HG02970 (cell line): ENCODE measurements around the gene GMPR.
A peak's percentile ranks its signal among the peaks of the same experiment; 100 is the strongest.

Experiments
- ATAC-seq: cut with Tn5 transposase; IDR thresholded peaks from one replicate; pipeline ENCODE4 v1.9.1; 2021; ENCODE audit warnings: mild to moderate bottlenecking, moderate library complexity, moderate number of reproducible peaks; ENCODE audit not compliant: unreplicated experiment, low FRiP score

The GMPR gene

GRCh38 chr6:16295060-16295459 is 56.7 kb downstream of the GMPR start:
- no peak for ATAC-seq

- ATAC-seq: no peak
Observed at GRCh38 chr6:16295471-16295870, 57.1 kb downstream of the GMPR start.

- ATAC-seq: no peak
Observed at GRCh38 chr6:16296061-16296670, 57.8 kb downstream of the GMPR start.

- no peak for ATAC-seq
Observed at GRCh38 chr6:16299861-16300260, 61.5 kb downstream of the GMPR start.

- no peak for ATAC-seq
Observed at GRCh38 chr6:16301511-16301910, 63.1 kb downstream of the GMPR start.

GRCh38 chr6:16302721-16303552 is 64.5 kb downstream of the GMPR start:
- ATAC-seq: no peak

GRCh38 chr6:16305246-16305725 is 66.9 kb downstream of the GMPR start:
- peak; percentile 63 for ATAC-seq

- ATAC-seq: no peak
Observed at GRCh38 chr6:16305788-16306187, 67.4 kb downstream of the GMPR start.

GRCh38 chr6:16306334-16306733 is 67.9 kb downstream of the GMPR start:
- no peak for ATAC-seq

- no peak for ATAC-seq
Observed at GRCh38 chr6:16311763-16312162, 73.4 kb downstream of the GMPR start.

GRCh38 chr6:16313732-16314131 is 75.3 kb downstream of the GMPR start:
- no peak for ATAC-seq

- ATAC-seq: no peak
Observed at GRCh38 chr6:16314296-16314695, 75.9 kb downstream of the GMPR start.

- ATAC-seq: no peak
Observed at GRCh38 chr6:16316741-16317251, 78.4 kb downstream of the GMPR start.

GRCh38 chr6:16318538-16318937 is 80.2 kb downstream of the GMPR start:
- no peak for ATAC-seq

- no peak for ATAC-seq
Observed at GRCh38 chr6:16318953-16319720, 80.8 kb downstream of the GMPR start.

GRCh38 chr6:16319813-16320532 is 81.6 kb downstream of the GMPR start:
- ATAC-seq: peak; percentile 41

GRCh38 chr6:16320533-16321340 is 82.3 kb downstream of the GMPR start:
- ATAC-seq: no peak

- ATAC-seq: no peak
Observed at GRCh38 chr6:16321341-16321710, 82.9 kb downstream of the GMPR start.

- no peak for ATAC-seq
Observed at GRCh38 chr6:16321826-16322225, 83.4 kb downstream of the GMPR start.
